Calu3 (cell line): ENCODE data around the gene AMFR. TPM values are rescaled to one million over a fixed set of nuclear protein-coding genes. Genes with fewer than 3 reads are reported as not detected.

Experiments
- BruUV-seq: library from RNA; stranded (reverse); fragments of 400-500 nt; replicated peaks from 2 replicates; lab custom pipeline; 2021; lab: Mats Ljungman, UMichigan
- CTCF ChIA-PET: fragments of 300-600 bp; sonication (Branson Sonifier 250); formaldehyde crosslinking; loops from one replicate; lab custom pipeline; 2022; ENCODE audit warnings: antibody characterized with exemption; lab: Charles Lee
- DNase-seq: peaks from one replicate; pipeline ENCODE4 v3.0.0; 2022
- H3K27ac Mint-ChIP-seq: one replicate; pipeline ENCODE4 v1.8.0; 2022; ENCODE audit warnings: mixed read lengths; ENCODE audit not compliant: unreplicated experiment
- H3K27me3 Mint-ChIP-seq: one replicate; pipeline ENCODE4 v1.8.0; 2022; ENCODE audit warnings: mixed read lengths; ENCODE audit not compliant: unreplicated experiment
- H3K36me3 Mint-ChIP-seq: one replicate; pipeline ENCODE4 v1.8.0; 2022; ENCODE audit warnings: mild to moderate bottlenecking, moderate library complexity, mixed read lengths; ENCODE audit not compliant: insufficient read depth, unreplicated experiment
- H3K4me1 Mint-ChIP-seq: one replicate; pipeline ENCODE4 v1.8.0; 2022; ENCODE audit warnings: mild to moderate bottlenecking, low read depth, mixed read lengths; ENCODE audit not compliant: unreplicated experiment
- H3K4me3 Mint-ChIP-seq: one replicate; pipeline ENCODE4 v1.8.0; 2022; ENCODE audit warnings: mild to moderate bottlenecking, low read depth, moderate library complexity, mixed read lengths; ENCODE audit not compliant: unreplicated experiment
- H3K9me3 Mint-ChIP-seq: one replicate; pipeline ENCODE4 v1.8.0; 2022; ENCODE audit warnings: low read depth, mixed read lengths; ENCODE audit not compliant: unreplicated experiment
- CTCF ChIP-seq: fragments of 200-600 bp; IDR thresholded peaks from one replicate; pipeline ENCODE4 v1.8.0; 2022; ENCODE audit warnings: antibody characterized with exemption; ENCODE audit not compliant: unreplicated experiment
- intact Hi-C: fragments of 100-400 bp; cut with micrococcal nuclease; formaldehyde crosslinking; loops from one replicate; pipeline ENCODE4 v1.10.0; 2022; ENCODE audit not compliant: unreplicated experiment
- total RNA-seq: library from RNA; stranded (reverse); gene quantifications from 2 replicates; pipeline ENCODE4 v1.2.3, GENCODE V29; 2022

Gene AMFR
- total RNA-seq, 1 experiment from 2014 or later = 116 TPM

- Mint-ChIP-seq H3K4me3 (no peak overlapping the region), H3K9me3 (peaks cover 2% of the 10 kb centered on the region), H3K4me1 (peaks cover under 1% of the 10 kb centered on the region), H3K27me3 (no peaks in the 10 kb centered on the region), H3K36me3 (peaks cover 15% of the 10 kb centered on the region), H3K27ac (no peak overlapping the region)
- CTCF ChIA-PET = no interaction called here
- BruUV-seq = no TSS peak
- intact Hi-C loops = no loop called here
- no peak for DNase-seq
- TF ChIP-seq CTCF = no peak
Observed at GRCh38 chr16:56389554-56389953, 35.8 kb downstream of the AMFR start.

- no peak for TF ChIP-seq CTCF
- Mint-ChIP-seq H3K4me1 (peaks cover 14% of the 10 kb centered on the region), H3K4me3 (no peak overlapping the region), H3K36me3 (peaks cover 19% of the 10 kb centered on the region), H3K9me3 (peaks cover 5% of the 10 kb centered on the region), H3K27me3 (no peaks in the 10 kb centered on the region), H3K27ac (no peak overlapping the region)
- CTCF ChIA-PET = interaction anchor here (0.6 kb wide), 1 partner anchor 46 kb away, joined by 3 read pairs; no protein-coding TSS in a partner anchor
- DNase-seq = no peak
- intact Hi-C loops = no loop called here
- BruUV-seq = no TSS peak
Observed at GRCh38 chr16:56388209-56388608, 37.1 kb downstream of the AMFR start.

- H3K4me1 Mint-ChIP-seq = peaks cover 20% of the 10 kb centered on the region
- no peak for TF ChIP-seq CTCF
- DNase-seq = no peak
- H3K27me3 Mint-ChIP-seq = no peaks in the 10 kb centered on the region
- peaks cover 23% of the 10 kb centered on the region for H3K36me3 Mint-ChIP-seq
- no peak overlapping the region for H3K27ac Mint-ChIP-seq
- no TSS peak for BruUV-seq
- H3K9me3 Mint-ChIP-seq = peaks cover 5% of the 10 kb centered on the region
- no peak overlapping the region for H3K4me3 Mint-ChIP-seq
- CTCF ChIA-PET = no interaction called here
- intact Hi-C loops = no loop called here
Observed at GRCh38 chr16:56387396-56387795, 37.9 kb downstream of the AMFR start.

GRCh38 chr16:56384074-56384721, 41.1 kb downstream of the AMFR start:
- H3K36me3 Mint-ChIP-seq = peaks cover 16% of the 10 kb centered on the region
- BruUV-seq = no TSS peak
- DNase-seq = no peak
- intact Hi-C loops = no loop called here
- peaks cover 20% of the 10 kb centered on the region for H3K4me1 Mint-ChIP-seq
- peaks cover 9% of the 10 kb centered on the region for H3K9me3 Mint-ChIP-seq
- H3K27me3 Mint-ChIP-seq = no peaks in the 10 kb centered on the region
- no peak overlapping the region for H3K4me3 Mint-ChIP-seq
- CTCF ChIA-PET = no interaction called here
- TF ChIP-seq CTCF = no peak
- H3K27ac Mint-ChIP-seq = peak overlapping the region; percentile 32
